Measurements from ENCODE around the gene PBX3.

Gene PBX3

DNA sequence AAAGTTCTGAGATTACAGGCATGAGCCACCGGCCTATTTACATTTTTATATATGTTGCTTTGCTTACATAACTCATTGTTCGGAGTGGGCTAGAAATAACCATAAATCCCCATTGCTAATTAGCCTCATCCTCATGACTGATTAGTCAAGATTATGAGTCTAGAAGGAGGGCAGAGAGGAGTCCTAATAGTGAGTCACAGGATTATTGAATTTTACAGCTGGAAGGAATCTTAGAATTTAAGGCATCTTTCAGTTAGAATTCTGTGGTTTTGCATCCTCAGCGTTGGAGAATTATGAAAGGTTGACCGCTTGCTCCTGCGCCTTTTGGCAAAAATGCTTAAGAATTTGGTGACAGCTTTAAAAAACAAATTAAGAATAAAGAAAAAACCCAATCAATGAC lies 2.6 kb upstream of the PBX3 start:
- TF ChIP-seq, protein P1, sequence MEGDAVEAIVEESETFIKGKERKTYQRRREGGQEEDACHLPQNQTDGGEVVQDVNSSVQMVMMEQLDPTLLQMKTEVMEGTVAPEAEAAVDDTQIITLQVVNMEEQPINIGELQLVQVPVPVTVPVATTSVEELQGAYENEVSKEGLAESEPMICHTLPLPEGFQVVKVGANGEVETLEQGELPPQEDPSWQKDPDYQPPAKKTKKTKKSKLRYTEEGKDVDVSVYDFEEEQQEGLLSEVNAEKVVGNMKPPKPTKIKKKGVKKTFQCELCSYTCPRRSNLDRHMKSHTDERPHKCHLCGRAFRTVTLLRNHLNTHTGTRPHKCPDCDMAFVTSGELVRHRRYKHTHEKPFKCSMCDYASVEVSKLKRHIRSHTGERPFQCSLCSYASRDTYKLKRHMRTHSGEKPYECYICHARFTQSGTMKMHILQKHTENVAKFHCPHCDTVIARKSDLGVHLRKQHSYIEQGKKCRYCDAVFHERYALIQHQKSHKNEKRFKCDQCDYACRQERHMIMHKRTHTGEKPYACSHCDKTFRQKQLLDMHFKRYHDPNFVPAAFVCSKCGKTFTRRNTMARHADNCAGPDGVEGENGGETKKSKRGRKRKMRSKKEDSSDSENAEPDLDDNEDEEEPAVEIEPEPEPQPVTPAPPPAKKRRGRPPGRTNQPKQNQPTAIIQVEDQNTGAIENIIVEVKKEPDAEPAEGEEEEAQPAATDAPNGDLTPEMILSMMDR (IDR thresholded peaks at IDR 0.05; ENCODE audit: low read depth, low read length) = no peak

GRCh38 chr9:125745018-125745417 lies 2.2 kb upstream of the PBX3 start:
- no peak for DNase-seq (ENCODE audit: extremely low read depth, low read depth)
- TF ChIP-seq, protein P1 (IDR thresholded peaks at IDR 0.05; ENCODE audit: low read depth, low read length) = no peak

More for the DNA sequence above, 2.6 kb upstream of the PBX3 start:
- DNase-seq (ENCODE audit: extremely low read depth, low read depth) = peak; percentile 51

- DNase-seq (ENCODE audit: extremely low read depth, low read depth) = no peak
- TF ChIP-seq, protein P1 (IDR thresholded peaks at IDR 0.05; ENCODE audit: low read depth, low read length) = no peak
Measured at GRCh38 chr9:125745682-125746016, 1.5 kb upstream of the PBX3 start.

- peak; percentile 78 for DNase-seq (ENCODE audit: extremely low read depth, low read depth)
Measured at GRCh38 chr9:125746017-125746773, 978 bp upstream of the PBX3 start.

GRCh38 chr9:125746774-125747052 lies 460 bp upstream of the PBX3 start:
- TF ChIP-seq, protein P1 (IDR thresholded peaks at IDR 0.05; ENCODE audit: low read depth, low read length) = no peak

More at GRCh38 chr9:125746017-125746773, 978 bp upstream of the PBX3 start:
- TF ChIP-seq, protein P1 (IDR thresholded peaks at IDR 0.05; ENCODE audit: low read depth, low read length) = no peak

DNA sequence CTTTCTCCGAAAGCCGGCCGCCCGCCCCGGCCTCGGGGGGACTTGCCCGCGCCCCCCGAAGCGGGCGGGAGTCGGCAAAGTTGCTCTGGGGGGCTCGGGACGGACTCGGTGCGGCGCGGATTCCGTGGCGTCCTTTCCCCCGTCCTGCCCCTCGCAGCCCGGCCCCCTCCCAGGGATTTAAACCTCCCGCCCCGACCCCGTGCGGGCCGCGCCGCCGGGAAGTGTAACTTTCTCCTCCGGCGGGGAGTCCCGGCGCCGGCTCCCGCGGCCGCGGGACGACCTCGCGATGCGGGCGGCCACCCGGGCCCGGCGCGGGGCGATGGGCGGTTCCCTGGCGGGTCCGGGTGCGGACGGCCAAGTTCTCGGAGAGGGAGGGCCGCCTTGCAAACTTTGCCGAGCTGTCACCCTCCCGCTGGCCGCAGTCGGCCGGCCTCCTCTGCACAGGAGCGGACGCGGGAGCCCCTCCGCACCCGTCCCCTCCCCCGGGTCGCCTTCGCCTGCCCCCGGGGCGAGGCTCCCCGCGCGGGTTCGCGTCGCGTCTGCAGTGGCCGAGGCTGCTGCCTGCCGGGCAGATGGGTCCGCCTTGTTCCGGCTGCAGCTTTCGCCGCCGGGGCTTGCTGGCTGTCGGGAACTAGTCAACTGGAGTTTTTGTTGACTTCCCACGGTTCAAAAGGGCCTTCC lies 732 bp downstream of the PBX3 start:
- TF ChIP-seq, protein P1 (IDR thresholded peaks at IDR 0.05; ENCODE audit: low read depth, low read length) = no peak
- no peak for DNase-seq (ENCODE audit: extremely low read depth, low read depth)

More at GRCh38 chr9:125746774-125747052, 460 bp upstream of the PBX3 start:
- no peak for DNase-seq (ENCODE audit: extremely low read depth, low read depth)

DNA sequence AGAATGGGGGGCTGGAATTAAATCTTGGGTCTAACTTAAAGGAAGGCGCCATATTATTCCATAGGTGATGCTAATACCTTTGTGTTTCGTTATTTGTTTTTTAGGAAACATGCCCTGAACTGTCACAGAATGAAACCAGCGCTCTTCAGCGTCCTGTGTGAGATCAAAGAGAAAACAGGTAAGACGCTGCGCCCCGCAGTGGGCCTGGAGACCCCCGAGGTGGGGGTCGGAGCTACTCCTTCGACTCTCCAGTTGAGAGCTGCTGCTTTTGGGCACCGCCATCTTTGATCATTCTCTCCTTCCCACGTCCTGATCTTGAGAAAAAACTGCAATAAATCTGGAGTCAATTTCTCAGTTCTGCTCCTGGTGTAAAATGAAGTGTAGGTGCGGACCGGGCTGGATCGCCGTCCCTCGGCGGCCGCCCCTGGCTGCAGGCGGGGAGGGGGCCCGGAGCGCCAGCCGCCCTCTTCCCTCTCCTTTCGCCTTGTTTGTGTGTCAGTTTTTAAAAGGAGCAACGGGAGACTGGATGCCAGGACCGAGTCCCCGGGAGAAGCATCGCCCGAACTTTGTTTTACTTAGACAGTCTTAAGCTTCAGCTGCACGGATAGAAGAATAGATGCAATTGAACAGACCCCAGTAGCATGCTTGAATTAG lies 1.4 kb downstream of the PBX3 start:
- no peak for DNase-seq (ENCODE audit: extremely low read depth, low read depth)
- TF ChIP-seq, protein P1 (IDR thresholded peaks at IDR 0.05; ENCODE audit: low read depth, low read length) = no peak
